Activated T-helper 1 cell treated with anti-CD3 and anti-CD28 coated beads, Interleukin-2, amount 50 U/mL, for 16 hours (primary cell): Measurements from ENCODE around the gene KLF15.

Experiments used
- DNase-seq, 2 donors: peaks; one replicate each; pipeline ENCODE4 v3.0.0-alpha.2; 2020; ENCODE audit warnings: low read depth in 1 of 2, low spot score in 1 of 2

KLF15 gene

GRCh38 chr3:126389794-126390146 lies 32.6 kb upstream of the KLF15 start:
- DNase-seq = no peak

GRCh38 chr3:126389112-126389793 lies 32.0 kb upstream of the KLF15 start:
- DNase-seq = no peak

GRCh38 chr3:126381966-126382365 lies 24.8 kb upstream of the KLF15 start:
- no peak for DNase-seq

GRCh38 chr3:126380011-126380768 lies 23.0 kb upstream of the KLF15 start:
- no peak for DNase-seq

GRCh38 chr3:126378341-126378751 lies 21.1 kb upstream of the KLF15 start:
- no peak for DNase-seq

GRCh38 chr3:126377211-126377610 lies 20.0 kb upstream of the KLF15 start:
- no peak for DNase-seq

- no peak for DNase-seq
Measured at GRCh38 chr3:126376444-126376843, 19.2 kb upstream of the KLF15 start.

GRCh38 chr3:126375835-126376331 lies 18.7 kb upstream of the KLF15 start:
- no peak for DNase-seq

- DNase-seq = no peak
Measured at GRCh38 chr3:126373682-126374601, 16.7 kb upstream of the KLF15 start.

- DNase-seq = no peak
Measured at GRCh38 chr3:126373146-126373613, 16.0 kb upstream of the KLF15 start.

- DNase-seq = no peak
Measured at GRCh38 chr3:126372413-126373145, 15.4 kb upstream of the KLF15 start.

- no peak for DNase-seq
Measured at GRCh38 chr3:126371096-126371705, 14.0 kb upstream of the KLF15 start.

- DNase-seq = no peak
Measured at GRCh38 chr3:126370606-126371005, 13.4 kb upstream of the KLF15 start.

GRCh38 chr3:126370055-126370454 lies 12.8 kb upstream of the KLF15 start:
- no peak for DNase-seq

GRCh38 chr3:126369490-126369889 lies 12.3 kb upstream of the KLF15 start:
- DNase-seq = no peak

GRCh38 chr3:126367316-126367805 lies 10.2 kb upstream of the KLF15 start:
- DNase-seq = no peak

- no peak for DNase-seq
Measured at GRCh38 chr3:126365351-126366277, 8.4 kb upstream of the KLF15 start.

- DNase-seq = no peak
Measured at GRCh38 chr3:126364731-126365301, 7.6 kb upstream of the KLF15 start.
